ENCODE measurements around the gene ALDH1L1. TPM values are rescaled to one million over a fixed set of nuclear protein-coding genes. Genes with fewer than 3 reads are reported as not detected.

The ALDH1L1 gene
- total and polyA plus RNA-seq, 2 of the 4 experiments (the other 2 are of a cell fraction), result not detected

DNA sequence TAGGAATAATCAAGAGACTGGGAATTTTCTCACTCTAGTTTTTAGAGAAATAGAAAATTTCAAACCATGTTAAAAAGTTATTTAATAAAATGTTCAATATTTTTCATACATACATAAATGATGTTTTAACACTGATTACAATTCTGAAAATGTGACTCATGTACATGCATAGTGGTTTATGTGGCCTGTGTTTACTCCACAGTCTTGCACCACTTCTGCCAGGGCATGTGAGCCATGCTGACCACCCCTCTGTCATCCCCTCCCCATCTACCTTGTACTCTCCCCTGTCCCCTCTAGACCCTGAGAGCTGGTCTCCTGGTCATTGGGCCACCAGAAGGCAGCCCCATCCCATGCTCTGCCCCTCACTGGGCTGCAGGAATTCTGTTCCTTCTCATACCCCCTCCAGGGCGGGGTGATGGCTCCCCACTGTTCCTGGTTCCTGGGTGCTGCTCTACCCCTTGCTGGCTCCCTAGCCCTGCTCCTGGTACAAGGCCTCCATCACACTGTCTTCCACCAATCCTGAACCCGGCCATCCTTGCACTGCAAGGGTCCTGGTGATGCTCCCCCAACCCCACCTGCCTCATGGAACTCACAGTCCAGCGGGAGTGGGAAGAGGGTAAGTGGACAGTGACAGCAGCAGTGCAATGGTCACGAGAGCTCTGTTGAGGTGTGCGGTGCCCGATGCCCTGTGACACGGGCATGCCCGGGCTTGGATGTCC is 72.3 kb downstream of the ALDH1L1 start:
- H3K4me3 ChIP-seq (ENCODE audit: insufficient read depth, low read depth, low read length), result no peak overlapping the region
- no peaks in the 10 kb centered on the region for H3K9me1 ChIP-seq (ENCODE audit: insufficient read depth, low read length)
- no peak overlapping the region for H3K56ac ChIP-seq (ENCODE audit: extremely low read depth, insufficient read depth, low read length)
- dilution Hi-C loops (cut with HindIII; ENCODE audit: low sequenced_read_pairs, unreplicated experiment), result no loop called here
- in situ Hi-C loops (cut with MboI; ENCODE audit: low sequenced_read_pairs), result no loop called here
- no peak overlapping the region for H2BK15ac ChIP-seq (ENCODE audit: low read depth, low read length)
- no peaks in the 10 kb centered on the region for H3K4me1 ChIP-seq (ENCODE audit: control insufficient read depth, insufficient read depth, low read length)
- intact Hi-C loops (cut with micrococcal nuclease), result no loop called here
- H2BK120ac ChIP-seq (ENCODE audit: low read depth, low read length), result no peak overlapping the region
- no peak overlapping the region for H4K91ac ChIP-seq (ENCODE audit: insufficient read depth, low read depth, low read length)
- WGBS, 2 experiments (ENCODE audit: extremely low coverage in 2 of 2, insufficient read length in 1 of 2), result 81% methylated on average over 5 of the region's 8 CpGs; no CpG with 5 or more reads in 1 of the 2 experiments
- ATAC-seq (ENCODE audit: low read depth), result peak; percentile 82
- H3K4ac ChIP-seq (ENCODE audit: low read depth, low read length), result no peak overlapping the region
- H2BK20ac ChIP-seq (ENCODE audit: low read depth, low read length), result no peak overlapping the region
- H4K20me1 ChIP-seq (ENCODE audit: insufficient read depth, low read length), result no peaks in the 10 kb centered on the region
- ChIA-PET CTCF (interaction anchor here (0.9 kb wide), 1 partner anchor 12 kb away, joined by 4 read pairs; no protein-coding TSS in a partner anchor), POLR2A (ENCODE audit: unreplicated experiment) (no interaction called here)
- BruUV-seq (replicated peaks), result no TSS peak
- no peak overlapping the region for H3K14ac ChIP-seq (replicated peaks; ENCODE audit: low read depth, low read length)
- no peak overlapping the region for H2BK5ac ChIP-seq (ENCODE audit: low read depth, low read length, poor library complexity, severe bottlenecking)
- H3K79me1 ChIP-seq (ENCODE audit: low read depth in 1 of 2, low read length in 2 of 2), result no peaks in the 10 kb centered on the region
- H2AK5ac ChIP-seq (ENCODE audit: low read depth, low read length), result no peak overlapping the region
- H3K9me3 ChIP-seq (ENCODE audit: control insufficient read depth, insufficient read depth, low read length), result no peaks in the 10 kb centered on the region
- H3K4me2 ChIP-seq (ENCODE audit: low read depth, low read length), result no peak overlapping the region
- TF ChIP-seq, protein P1, sequence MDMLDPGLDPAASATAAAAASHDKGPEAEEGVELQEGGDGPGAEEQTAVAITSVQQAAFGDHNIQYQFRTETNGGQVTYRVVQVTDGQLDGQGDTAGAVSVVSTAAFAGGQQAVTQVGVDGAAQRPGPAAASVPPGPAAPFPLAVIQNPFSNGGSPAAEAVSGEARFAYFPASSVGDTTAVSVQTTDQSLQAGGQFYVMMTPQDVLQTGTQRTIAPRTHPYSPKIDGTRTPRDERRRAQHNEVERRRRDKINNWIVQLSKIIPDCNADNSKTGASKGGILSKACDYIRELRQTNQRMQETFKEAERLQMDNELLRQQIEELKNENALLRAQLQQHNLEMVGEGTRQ (IDR thresholded peaks at IDR 0.05; ENCODE audit: low read depth, low read length), result no peak; the same call in 1 of the 2 replicates
- TF ChIP-seq MXI1 (IDR thresholded peaks at IDR 0.05; ENCODE audit: borderline replicate concordance, low read depth, low read length) (no peak), CEBPB (IDR thresholded peaks at IDR 0.05; ENCODE audit: low read depth, low read length) (peak; percentile 69), FOS (IDR thresholded peaks at IDR 0.05; ENCODE audit: low read depth, low read length) (peak; percentile 12; the same call in 1 of the 2 replicates), BHLHE40 (IDR thresholded peaks at IDR 0.05; ENCODE audit: low read depth, low read length) (peak; percentile 28; the same call in 1 of the 2 replicates)
- TF ChIP-seq, protein P2, sequence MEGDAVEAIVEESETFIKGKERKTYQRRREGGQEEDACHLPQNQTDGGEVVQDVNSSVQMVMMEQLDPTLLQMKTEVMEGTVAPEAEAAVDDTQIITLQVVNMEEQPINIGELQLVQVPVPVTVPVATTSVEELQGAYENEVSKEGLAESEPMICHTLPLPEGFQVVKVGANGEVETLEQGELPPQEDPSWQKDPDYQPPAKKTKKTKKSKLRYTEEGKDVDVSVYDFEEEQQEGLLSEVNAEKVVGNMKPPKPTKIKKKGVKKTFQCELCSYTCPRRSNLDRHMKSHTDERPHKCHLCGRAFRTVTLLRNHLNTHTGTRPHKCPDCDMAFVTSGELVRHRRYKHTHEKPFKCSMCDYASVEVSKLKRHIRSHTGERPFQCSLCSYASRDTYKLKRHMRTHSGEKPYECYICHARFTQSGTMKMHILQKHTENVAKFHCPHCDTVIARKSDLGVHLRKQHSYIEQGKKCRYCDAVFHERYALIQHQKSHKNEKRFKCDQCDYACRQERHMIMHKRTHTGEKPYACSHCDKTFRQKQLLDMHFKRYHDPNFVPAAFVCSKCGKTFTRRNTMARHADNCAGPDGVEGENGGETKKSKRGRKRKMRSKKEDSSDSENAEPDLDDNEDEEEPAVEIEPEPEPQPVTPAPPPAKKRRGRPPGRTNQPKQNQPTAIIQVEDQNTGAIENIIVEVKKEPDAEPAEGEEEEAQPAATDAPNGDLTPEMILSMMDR (conservative IDR thresholded peaks at IDR 0.05; ENCODE audit: low read depth, low read length), result no peak
- H4K5ac ChIP-seq (ENCODE audit: low read depth, low read length), result no peak overlapping the region
- no peak overlapping the region for H3K23ac ChIP-seq (ENCODE audit: low read depth, low read length)
- no peak overlapping the region for H3K9ac ChIP-seq (ENCODE audit: low read depth, low read length)
- peaks cover 18% of the 10 kb centered on the region for H3K27me3 ChIP-seq (ENCODE audit: control insufficient read depth, insufficient read depth, low read length)
- peak; percentile 29 for DNase-seq
- H2AFZ ChIP-seq (replicated peaks; ENCODE audit: low read length, poor library complexity), result no peak overlapping the region
- H3K36me3 ChIP-seq (ENCODE audit: control insufficient read depth, insufficient read depth, low read length), result no peaks in the 10 kb centered on the region
- peak overlapping the region; percentile 28 for H2AK9ac ChIP-seq (replicated peaks; ENCODE audit: low read depth, low read length, poor library complexity)
- H3K18ac ChIP-seq (ENCODE audit: low read depth, low read length), result no peak overlapping the region
- H3K27ac ChIP-seq (ENCODE audit: insufficient read depth, low read length), result no peak overlapping the region
- H4K8ac ChIP-seq (ENCODE audit: low read depth in 2 of 2, low read length in 2 of 2), result no peak overlapping the region
